K562 (cell line): ENCODE measurements around the gene TSEN54.

ENCODE experiments used
- MTF1 ChIP-seq: fragments of 250-450 bp; sonication (Bioruptor Pico); IDR thresholded peaks from 2 replicates; pipeline ENCODE4 v1.9.0; 2021; ENCODE audit warnings: moderate library complexity, mild to moderate bottlenecking, inconsistent platforms, borderline replicate concordance
- RFX5 ChIP-seq: IDR thresholded peaks from 2 replicates; pipeline ENCODE4 v1.6.1; 2011; ENCODE audit warnings: low read depth, mild to moderate bottlenecking, improper control_type of control experiment, low read length
- TF ChIP-seq, protein P1 (sequence below): sonication (generic); formaldehyde crosslinking; IDR thresholded peaks from 2 replicates; pipeline ENCODE4 v1.8.0; 2023; ENCODE audit warnings: mild to moderate bottlenecking, missing genetic modification reagents
- TF ChIP-seq, protein P2 (sequence below): sonication (generic); formaldehyde crosslinking; IDR thresholded peaks from 2 replicates; pipeline ENCODE4 v1.5.0; 2020; ENCODE audit warnings: missing genetic modification reagents
- TF ChIP-seq, protein P3 (sequence below): fragments of 200-400 bp; formaldehyde crosslinking; IDR thresholded peaks from 2 replicates; pipeline ENCODE4 v1.6.1; 2017; ENCODE audit warnings: mild to moderate bottlenecking, low read depth, low read length, moderate library complexity

DNA sequence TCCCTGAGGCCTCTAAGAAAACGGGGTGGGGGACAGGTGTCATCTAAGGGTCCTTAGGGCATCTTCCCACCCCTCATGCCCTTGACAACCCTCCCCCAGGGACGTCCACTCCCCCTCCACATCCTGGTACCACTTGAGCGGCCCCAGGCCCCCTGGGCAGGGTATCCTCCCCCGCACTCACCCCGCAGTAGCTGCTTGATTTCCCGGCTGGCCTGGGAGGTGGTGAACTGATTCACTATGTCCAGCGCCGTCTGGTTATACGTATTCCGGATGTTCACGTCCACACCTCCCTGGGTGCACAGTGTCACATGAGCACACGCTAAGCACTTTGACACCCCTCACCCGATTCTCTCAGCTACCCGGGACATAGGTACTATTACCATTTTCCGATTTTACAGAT lies 10.7 kb upstream of the TSEN54 start:
- TF ChIP-seq RFX5: no peak
- TF ChIP-seq, protein P1, sequence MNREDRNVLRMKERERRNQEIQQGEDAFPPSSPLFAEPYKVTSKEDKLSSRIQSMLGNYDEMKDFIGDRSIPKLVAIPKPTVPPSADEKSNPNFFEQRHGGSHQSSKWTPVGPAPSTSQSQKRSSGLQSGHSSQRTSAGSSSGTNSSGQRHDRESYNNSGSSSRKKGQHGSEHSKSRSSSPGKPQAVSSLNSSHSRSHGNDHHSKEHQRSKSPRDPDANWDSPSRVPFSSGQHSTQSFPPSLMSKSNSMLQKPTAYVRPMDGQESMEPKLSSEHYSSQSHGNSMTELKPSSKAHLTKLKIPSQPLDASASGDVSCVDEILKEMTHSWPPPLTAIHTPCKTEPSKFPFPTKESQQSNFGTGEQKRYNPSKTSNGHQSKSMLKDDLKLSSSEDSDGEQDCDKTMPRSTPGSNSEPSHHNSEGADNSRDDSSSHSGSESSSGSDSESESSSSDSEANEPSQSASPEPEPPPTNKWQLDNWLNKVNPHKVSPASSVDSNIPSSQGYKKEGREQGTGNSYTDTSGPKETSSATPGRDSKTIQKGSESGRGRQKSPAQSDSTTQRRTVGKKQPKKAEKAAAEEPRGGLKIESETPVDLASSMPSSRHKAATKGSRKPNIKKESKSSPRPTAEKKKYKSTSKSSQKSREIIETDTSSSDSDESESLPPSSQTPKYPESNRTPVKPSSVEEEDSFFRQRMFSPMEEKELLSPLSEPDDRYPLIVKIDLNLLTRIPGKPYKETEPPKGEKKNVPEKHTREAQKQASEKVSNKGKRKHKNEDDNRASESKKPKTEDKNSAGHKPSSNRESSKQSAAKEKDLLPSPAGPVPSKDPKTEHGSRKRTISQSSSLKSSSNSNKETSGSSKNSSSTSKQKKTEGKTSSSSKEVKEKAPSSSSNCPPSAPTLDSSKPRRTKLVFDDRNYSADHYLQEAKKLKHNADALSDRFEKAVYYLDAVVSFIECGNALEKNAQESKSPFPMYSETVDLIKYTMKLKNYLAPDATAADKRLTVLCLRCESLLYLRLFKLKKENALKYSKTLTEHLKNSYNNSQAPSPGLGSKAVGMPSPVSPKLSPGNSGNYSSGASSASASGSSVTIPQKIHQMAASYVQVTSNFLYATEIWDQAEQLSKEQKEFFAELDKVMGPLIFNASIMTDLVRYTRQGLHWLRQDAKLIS (CRISPR knock-in tag): no peak
- TF ChIP-seq, protein P2, sequence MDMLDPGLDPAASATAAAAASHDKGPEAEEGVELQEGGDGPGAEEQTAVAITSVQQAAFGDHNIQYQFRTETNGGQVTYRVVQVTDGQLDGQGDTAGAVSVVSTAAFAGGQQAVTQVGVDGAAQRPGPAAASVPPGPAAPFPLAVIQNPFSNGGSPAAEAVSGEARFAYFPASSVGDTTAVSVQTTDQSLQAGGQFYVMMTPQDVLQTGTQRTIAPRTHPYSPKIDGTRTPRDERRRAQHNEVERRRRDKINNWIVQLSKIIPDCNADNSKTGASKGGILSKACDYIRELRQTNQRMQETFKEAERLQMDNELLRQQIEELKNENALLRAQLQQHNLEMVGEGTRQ: no peak
- no peak for TF ChIP-seq MTF1 (CRISPR knock-in tag)
- TF ChIP-seq, protein P3, sequence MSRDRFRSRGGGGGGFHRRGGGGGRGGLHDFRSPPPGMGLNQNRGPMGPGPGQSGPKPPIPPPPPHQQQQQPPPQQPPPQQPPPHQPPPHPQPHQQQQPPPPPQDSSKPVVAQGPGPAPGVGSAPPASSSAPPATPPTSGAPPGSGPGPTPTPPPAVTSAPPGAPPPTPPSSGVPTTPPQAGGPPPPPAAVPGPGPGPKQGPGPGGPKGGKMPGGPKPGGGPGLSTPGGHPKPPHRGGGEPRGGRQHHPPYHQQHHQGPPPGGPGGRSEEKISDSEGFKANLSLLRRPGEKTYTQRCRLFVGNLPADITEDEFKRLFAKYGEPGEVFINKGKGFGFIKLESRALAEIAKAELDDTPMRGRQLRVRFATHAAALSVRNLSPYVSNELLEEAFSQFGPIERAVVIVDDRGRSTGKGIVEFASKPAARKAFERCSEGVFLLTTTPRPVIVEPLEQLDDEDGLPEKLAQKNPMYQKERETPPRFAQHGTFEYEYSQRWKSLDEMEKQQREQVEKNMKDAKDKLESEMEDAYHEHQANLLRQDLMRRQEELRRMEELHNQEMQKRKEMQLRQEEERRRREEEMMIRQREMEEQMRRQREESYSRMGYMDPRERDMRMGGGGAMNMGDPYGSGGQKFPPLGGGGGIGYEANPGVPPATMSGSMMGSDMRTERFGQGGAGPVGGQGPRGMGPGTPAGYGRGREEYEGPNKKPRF: no peak
